HG03442 (cell line): ENCODE measurements around the gene TMEM125.

Experiments used
- ATAC-seq: cut with Tn5 transposase; IDR thresholded peaks from one replicate; pipeline ENCODE4 v1.9.1; 2021; ENCODE audit warnings: mild to moderate bottlenecking, moderate library complexity; ENCODE audit not compliant: unreplicated experiment

The TMEM125 gene

GRCh38 chr1:43272576-43273571 lies 3.1 kb downstream of the TMEM125 start:
- ATAC-seq, result no peak

- no peak for ATAC-seq
Observed at GRCh38 chr1:43273708-43274107, 3.9 kb downstream of the TMEM125 start.

- ATAC-seq, result no peak
Observed at GRCh38 chr1:43274125-43274803, 4.5 kb downstream of the TMEM125 start.

GRCh38 chr1:43274804-43275180 lies 5.0 kb downstream of the TMEM125 start:
- ATAC-seq, result no peak

GRCh38 chr1:43275826-43276620 lies 6.2 kb downstream of the TMEM125 start:
- no peak for ATAC-seq

- ATAC-seq, result no peak
Observed at GRCh38 chr1:43276673-43277072, 6.9 kb downstream of the TMEM125 start.

GRCh38 chr1:43277116-43277876 lies 7.5 kb downstream of the TMEM125 start:
- no peak for ATAC-seq

- no peak for ATAC-seq
Observed at GRCh38 chr1:43279161-43279560, 9.4 kb downstream of the TMEM125 start.

- no peak for ATAC-seq
Observed at GRCh38 chr1:43279666-43280065, 9.9 kb downstream of the TMEM125 start.

- no peak for ATAC-seq
Observed at GRCh38 chr1:43280692-43281091, 10.9 kb downstream of the TMEM125 start.

GRCh38 chr1:43282220-43283195 lies 12.7 kb downstream of the TMEM125 start:
- ATAC-seq, result no peak

GRCh38 chr1:43284065-43284464 lies 14.3 kb downstream of the TMEM125 start:
- ATAC-seq, result no peak

- no peak for ATAC-seq
Observed at GRCh38 chr1:43284546-43285110, 14.8 kb downstream of the TMEM125 start.

GRCh38 chr1:43285269-43285990 lies 15.6 kb downstream of the TMEM125 start, which contains the start of gene C1orf210:
Gene C1orf210, minus strand, starts transcription at chr1:43285581. Its CDS starts 2,311 bp downstream, at chr1:43283270.
- ATAC-seq, result no peak

- ATAC-seq, result no peak
Observed at GRCh38 chr1:43286115-43286514, 16.3 kb downstream of the TMEM125 start.

- ATAC-seq, result no peak
Observed at GRCh38 chr1:43286533-43286932, 16.8 kb downstream of the TMEM125 start.

GRCh38 chr1:43288058-43288784 lies 18.4 kb downstream of the TMEM125 start:
- no peak for ATAC-seq
